HG02623 (cell line): ENCODE data around the gene MSRB2.
"Not testable (repeated sequence)": the region's sequence is repeated elsewhere in the genome, so short reads cannot be mapped to it uniquely, and the experiment has no call there.

Experiments used
- ATAC-seq: cut with Tn5 transposase; IDR thresholded peaks from one replicate; pipeline ENCODE4 v1.9.1; 2021; ENCODE audit warnings: moderate library complexity; ENCODE audit not compliant: unreplicated experiment

MSRB2 gene

GRCh38 chr10:23069019-23069815, 26.2 kb upstream of the MSRB2 start:
- ATAC-seq = no peak

- peak; percentile 11 for ATAC-seq
These were observed 25.1 kb upstream of the MSRB2 start for GRCh38 chr10:23070092-23070912.

- peak; percentile 40 for ATAC-seq
These were observed 24.5 kb upstream of the MSRB2 start for GRCh38 chr10:23070913-23071218.

GRCh38 chr10:23072593-23072992, 22.8 kb upstream of the MSRB2 start:
- ATAC-seq = not testable (repeated sequence)

GRCh38 chr10:23073527-23073926, 21.9 kb upstream of the MSRB2 start:
- no peak for ATAC-seq

- ATAC-seq = no peak
These were observed 19.7 kb upstream of the MSRB2 start for GRCh38 chr10:23075672-23076071.

- no peak for ATAC-seq
These were observed 17.3 kb upstream of the MSRB2 start for GRCh38 chr10:23078114-23078513.

GRCh38 chr10:23079700-23080099, 15.7 kb upstream of the MSRB2 start:
- ATAC-seq = no peak

GRCh38 chr10:23080262-23080661, 15.1 kb upstream of the MSRB2 start:
- no peak for ATAC-seq

GRCh38 chr10:23081221-23081750, 14.1 kb upstream of the MSRB2 start:
- no peak for ATAC-seq

- ATAC-seq = no peak
These were observed 13.5 kb upstream of the MSRB2 start for GRCh38 chr10:23081891-23082290.

- no peak for ATAC-seq
These were observed 6.8 kb upstream of the MSRB2 start for GRCh38 chr10:23088609-23089008.

GRCh38 chr10:23094786-23095403, 484 bp upstream of the MSRB2 start:
- no peak for ATAC-seq

- ATAC-seq = peak; percentile 31
These were observed 805 bp downstream of the MSRB2 start for GRCh38 chr10:23095966-23096801.

- no peak for ATAC-seq
These were observed 1.6 kb downstream of the MSRB2 start for GRCh38 chr10:23096802-23097549.

- ATAC-seq = no peak
These were observed 3.7 kb downstream of the MSRB2 start for GRCh38 chr10:23099079-23099478.

- no peak for ATAC-seq
These were observed 4.4 kb downstream of the MSRB2 start for GRCh38 chr10:23099816-23100215.

- no peak for ATAC-seq
These were observed 5.1 kb downstream of the MSRB2 start for GRCh38 chr10:23100331-23101030.

- ATAC-seq = no peak
These were observed 11.1 kb downstream of the MSRB2 start for GRCh38 chr10:23106331-23107072.
